ENCODE data around the gene KIF11. TPM values are rescaled to one million over a fixed set of nuclear protein-coding genes. Genes with fewer than 3 reads are reported as not detected.

Gene KIF11
- total RNA-seq, 1 experiment from 2014 or later = 39.8 TPM

DNA sequence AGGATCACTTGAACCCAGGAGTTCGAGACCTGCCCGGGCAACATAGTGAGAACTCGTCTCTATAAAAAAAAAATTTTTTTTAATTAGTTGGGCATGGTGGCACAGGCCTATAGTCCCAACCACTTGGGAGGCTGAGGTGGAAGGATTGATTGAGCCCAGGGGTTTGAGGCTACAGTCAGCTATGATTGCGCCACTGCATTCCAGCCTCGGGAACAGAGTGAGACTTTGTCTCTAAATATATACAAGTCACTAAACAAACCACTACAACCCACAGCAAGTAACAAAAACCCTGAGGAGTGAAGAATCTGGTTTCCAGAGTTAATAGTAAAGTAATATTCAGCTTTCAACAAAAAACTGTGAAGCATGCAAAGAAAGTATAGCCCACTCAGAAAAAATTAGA lies 64.1 kb downstream of the KIF11 start:
- DNase-seq (ENCODE audit: low spot score) = no peak
- in situ Hi-C loops (cut with HindIII; ENCODE audit: low sequenced_read_pairs) = no loop called here

GRCh38 chr10:92662848-92663247 lies 69.9 kb downstream of the KIF11 start:
- no peak for DNase-seq (ENCODE audit: low spot score)
- in situ Hi-C loops (cut with HindIII; ENCODE audit: low sequenced_read_pairs) = no loop called here

DNA sequence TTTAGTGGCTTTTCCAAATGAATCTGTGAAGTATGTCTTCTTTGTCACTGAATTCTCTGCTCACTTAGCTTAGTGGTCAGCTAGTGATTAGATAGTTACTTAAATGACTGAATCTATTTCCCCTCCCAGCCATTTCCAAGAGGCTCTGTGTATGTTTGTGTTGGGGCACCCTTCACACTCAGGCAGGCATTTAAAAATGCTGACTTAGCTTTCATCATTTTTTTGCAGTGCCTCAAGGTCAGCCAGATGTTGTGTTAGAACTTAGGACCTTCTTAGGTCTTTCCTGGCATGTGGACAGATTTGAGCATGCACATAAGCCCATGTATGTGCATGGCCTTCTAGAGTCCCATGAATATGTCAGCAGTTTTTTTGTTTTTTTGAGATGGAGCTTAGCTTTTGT lies 71.4 kb downstream of the KIF11 start:
- DNase-seq (ENCODE audit: low spot score) = no peak
- in situ Hi-C loops (cut with HindIII; ENCODE audit: low sequenced_read_pairs) = no loop called here

GRCh38 chr10:92667078-92667477 lies 74.1 kb downstream of the KIF11 start:
- DNase-seq (ENCODE audit: low spot score) = no peak
- in situ Hi-C loops (cut with HindIII; ENCODE audit: low sequenced_read_pairs) = no loop called here

GRCh38 chr10:92677708-92678107 lies 84.8 kb downstream of the KIF11 start:
- in situ Hi-C loops (cut with HindIII; ENCODE audit: low sequenced_read_pairs) = no loop called here

DNA sequence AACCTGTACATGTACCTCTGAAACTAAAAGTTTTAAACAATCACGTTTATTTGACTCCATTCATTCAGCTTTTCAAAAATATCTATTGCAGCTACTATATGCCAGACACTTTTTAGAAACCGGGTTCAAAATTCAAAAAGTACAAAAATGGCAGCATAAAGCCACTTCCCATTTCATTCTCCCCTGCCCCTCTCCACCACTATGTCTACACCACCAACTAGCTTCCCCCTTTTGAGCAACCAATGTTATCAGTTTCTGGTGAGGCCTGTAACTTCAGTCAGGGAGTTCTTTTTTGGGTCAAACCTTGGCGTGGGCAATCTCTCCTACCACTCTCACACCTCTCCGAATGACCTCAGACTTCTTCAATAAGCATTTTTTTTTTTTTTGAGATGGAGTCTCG lies 85.3 kb downstream of the KIF11 start:
- DNase-seq (ENCODE audit: low spot score) = no peak
- in situ Hi-C loops (cut with HindIII; ENCODE audit: low sequenced_read_pairs) = no loop called here

More at GRCh38 chr10:92677708-92678107, 84.8 kb downstream of the KIF11 start:
- DNase-seq (ENCODE audit: low spot score) = no peak

DNA sequence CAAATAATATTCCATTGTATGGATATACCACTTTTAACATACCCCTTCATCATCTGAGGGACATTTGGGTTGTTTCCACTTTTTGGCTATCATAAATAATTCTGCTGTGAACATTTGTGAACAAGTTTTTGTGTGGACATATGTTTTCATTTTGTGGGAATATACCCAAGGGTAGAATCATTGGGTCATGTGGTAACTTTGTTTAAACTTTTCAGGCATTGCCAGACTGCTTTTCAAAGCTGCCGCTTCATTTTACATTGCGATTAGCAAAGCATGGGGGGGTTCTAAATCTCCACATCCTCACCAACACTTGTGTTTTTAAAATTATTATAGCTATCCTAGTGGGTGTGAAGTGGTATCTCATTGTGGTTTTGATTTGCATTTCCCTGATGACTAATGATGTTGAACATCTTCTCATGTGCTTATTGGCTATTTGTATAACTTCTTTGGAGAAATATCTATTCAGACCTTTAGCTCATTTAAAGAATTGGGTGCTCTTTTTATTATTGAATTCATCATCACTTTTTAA lies 88.4 kb downstream of the KIF11 start:
- no peak for DNase-seq (ENCODE audit: low spot score)

GRCh38 chr10:92688573-92688926 lies 95.6 kb downstream of the KIF11 start:
- no peak for DNase-seq (ENCODE audit: low spot score)
- in situ Hi-C loops (cut with HindIII; ENCODE audit: low sequenced_read_pairs) = no loop called here

More for the DNA sequence above, 88.4 kb downstream of the KIF11 start:
- in situ Hi-C loops (cut with HindIII; ENCODE audit: low sequenced_read_pairs) = no loop called here

GRCh38 chr10:92688927-92689662 lies 96.2 kb downstream of the KIF11 start:
- DNase-seq (ENCODE audit: low spot score) = no peak
- in situ Hi-C loops (cut with HindIII; ENCODE audit: low sequenced_read_pairs) = no loop called here

GRCh38 chr10:92689663-92690210 lies 96.8 kb downstream of the KIF11 start, which contains the start of gene HHEX:
TSS of gene HHEX (plus strand) at chr10:92689955. CDS start at chr10:92689987, 32 bp downstream.
- in situ Hi-C loops (cut with HindIII; ENCODE audit: low sequenced_read_pairs) = no loop called here
- no peak for DNase-seq (ENCODE audit: low spot score)

GRCh38 chr10:92690211-92690914 lies 97.4 kb downstream of the KIF11 start:
- in situ Hi-C loops (cut with HindIII; ENCODE audit: low sequenced_read_pairs) = no loop called here
- no peak for DNase-seq (ENCODE audit: low spot score)

- in situ Hi-C loops (cut with HindIII; ENCODE audit: low sequenced_read_pairs) = no loop called here
- DNase-seq (ENCODE audit: low spot score) = no peak
These were observed 98.1 kb downstream of the KIF11 start for GRCh38 chr10:92690915-92691590.

GRCh38 chr10:92691591-92692079 lies 98.7 kb downstream of the KIF11 start:
- in situ Hi-C loops (cut with HindIII; ENCODE audit: low sequenced_read_pairs) = no loop called here
- DNase-seq (ENCODE audit: low spot score) = no peak

GRCh38 chr10:92692080-92692671 lies 99.2 kb downstream of the KIF11 start:
- in situ Hi-C loops (cut with HindIII; ENCODE audit: low sequenced_read_pairs) = no loop called here
- DNase-seq (ENCODE audit: low spot score) = no peak

DNA sequence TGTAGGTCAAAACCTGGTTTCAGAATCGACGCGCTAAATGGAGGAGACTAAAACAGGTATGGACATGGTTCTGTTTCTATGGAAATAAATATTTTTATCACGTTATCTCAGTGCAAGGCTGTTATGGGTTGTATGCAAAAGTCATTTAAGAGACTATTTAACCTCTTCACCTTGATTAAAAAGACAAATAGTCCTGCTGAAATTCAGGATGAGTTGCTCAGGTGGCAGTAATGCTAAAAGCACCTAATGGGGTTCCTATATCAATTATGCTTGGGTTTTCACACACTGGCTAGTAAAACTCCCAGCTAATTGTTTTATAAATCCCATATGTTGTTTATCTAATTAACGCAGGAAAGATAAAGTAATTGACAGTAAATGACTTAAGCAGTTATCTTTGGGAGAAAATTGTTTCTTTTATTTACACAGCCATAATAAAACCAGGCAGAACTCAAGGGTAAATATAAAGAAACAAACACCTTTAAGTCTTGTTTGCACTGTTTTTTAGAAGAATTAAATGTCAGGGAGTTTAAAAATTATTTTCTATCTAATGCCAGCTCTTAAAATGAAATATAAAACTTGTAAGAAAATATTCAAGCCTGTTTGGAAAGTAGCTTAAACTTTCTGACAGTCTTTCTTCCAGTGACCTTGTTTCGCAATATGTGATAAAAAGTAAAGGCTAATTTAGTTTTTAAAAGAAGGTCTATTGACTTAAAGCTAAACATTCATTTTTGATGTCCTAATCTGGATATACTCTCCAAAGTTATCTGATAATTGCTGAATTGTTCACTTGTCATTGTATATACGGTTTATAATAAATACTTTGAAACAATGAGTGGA lies 100.0 kb downstream of the KIF11 start:
- in situ Hi-C loops (cut with HindIII; ENCODE audit: low sequenced_read_pairs) = no loop called here
- no peak for DNase-seq (ENCODE audit: low spot score)

GRCh38 chr10:92693534-92693893 lies 100.6 kb downstream of the KIF11 start:
- no peak for DNase-seq (ENCODE audit: low spot score)
- in situ Hi-C loops (cut with HindIII; ENCODE audit: low sequenced_read_pairs) = no loop called here

- in situ Hi-C loops (cut with HindIII; ENCODE audit: low sequenced_read_pairs) = no loop called here
- DNase-seq (ENCODE audit: low spot score) = no peak
These were observed 103.0 kb downstream of the KIF11 start for GRCh38 chr10:92695679-92696605.

Data from G401 (cell line).